Activated CD4-positive, alpha-beta T cell treated with anti-CD3 and anti-CD28 coated beads for 4 hours (primary cell): ENCODE results near the gene LPCAT2.

ENCODE experiments used
- DNase-seq, 2 donors: peaks; one replicate each; pipeline ENCODE4 v3.0.0-alpha.2; 2020

LPCAT2 gene, protein sequence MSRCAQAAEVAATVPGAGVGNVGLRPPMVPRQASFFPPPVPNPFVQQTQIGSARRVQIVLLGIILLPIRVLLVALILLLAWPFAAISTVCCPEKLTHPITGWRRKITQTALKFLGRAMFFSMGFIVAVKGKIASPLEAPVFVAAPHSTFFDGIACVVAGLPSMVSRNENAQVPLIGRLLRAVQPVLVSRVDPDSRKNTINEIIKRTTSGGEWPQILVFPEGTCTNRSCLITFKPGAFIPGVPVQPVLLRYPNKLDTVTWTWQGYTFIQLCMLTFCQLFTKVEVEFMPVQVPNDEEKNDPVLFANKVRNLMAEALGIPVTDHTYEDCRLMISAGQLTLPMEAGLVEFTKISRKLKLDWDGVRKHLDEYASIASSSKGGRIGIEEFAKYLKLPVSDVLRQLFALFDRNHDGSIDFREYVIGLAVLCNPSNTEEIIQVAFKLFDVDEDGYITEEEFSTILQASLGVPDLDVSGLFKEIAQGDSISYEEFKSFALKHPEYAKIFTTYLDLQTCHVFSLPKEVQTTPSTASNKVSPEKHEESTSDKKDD

DNA sequence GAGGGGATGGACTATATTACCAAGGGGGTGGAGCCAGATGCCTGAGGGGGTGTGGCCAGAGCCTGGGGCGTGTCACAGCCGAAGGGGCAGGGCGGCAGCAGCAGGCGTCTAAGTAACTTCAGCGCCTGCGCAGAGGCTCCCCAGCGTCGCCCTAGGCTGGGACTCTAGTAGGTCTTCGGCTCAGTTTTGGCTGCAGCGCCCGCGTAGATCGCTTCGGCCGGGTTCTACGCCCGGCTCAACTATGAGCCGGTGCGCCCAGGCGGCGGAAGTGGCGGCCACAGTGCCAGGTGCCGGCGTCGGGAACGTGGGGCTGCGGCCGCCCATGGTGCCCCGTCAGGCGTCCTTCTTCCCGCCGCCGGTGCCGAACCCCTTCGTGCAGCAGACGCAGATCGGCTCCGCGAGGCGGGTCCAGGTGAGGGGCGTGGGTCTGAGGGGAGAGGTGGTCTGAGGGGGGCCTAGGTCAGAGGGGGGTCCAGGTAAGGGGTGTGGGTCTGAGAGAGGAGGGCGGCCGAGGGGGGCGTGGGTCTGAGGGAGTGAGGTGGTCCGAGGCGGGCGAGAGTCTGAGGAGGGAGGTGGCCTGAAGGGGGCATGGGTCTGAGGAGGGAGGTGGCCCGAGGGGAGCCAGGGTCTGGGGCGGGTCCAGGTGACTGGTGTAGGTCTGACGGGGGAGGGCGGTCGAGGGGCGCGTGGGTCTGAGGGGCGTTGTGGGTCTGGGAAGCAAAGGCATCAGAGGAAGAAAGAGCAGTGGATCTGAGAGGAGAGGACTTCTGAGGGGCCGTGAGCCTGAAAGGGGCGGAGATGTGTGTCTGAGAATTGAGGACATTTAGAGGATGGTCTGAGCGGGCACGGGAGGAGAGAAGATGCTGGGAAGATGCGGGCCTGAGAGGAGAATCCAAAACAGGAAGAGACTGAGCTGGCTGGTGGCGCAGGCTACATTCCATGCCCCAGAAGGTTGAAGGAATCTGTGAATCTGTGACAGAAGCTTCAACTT, at the start of gene LPCAT2:
Gene LPCAT2 (plus strand): TSS at position 132 of the 991 bp plus-strand sequence. CDS start 110 bp downstream, at position 242.
- DNase-seq, result no peak

DNA sequence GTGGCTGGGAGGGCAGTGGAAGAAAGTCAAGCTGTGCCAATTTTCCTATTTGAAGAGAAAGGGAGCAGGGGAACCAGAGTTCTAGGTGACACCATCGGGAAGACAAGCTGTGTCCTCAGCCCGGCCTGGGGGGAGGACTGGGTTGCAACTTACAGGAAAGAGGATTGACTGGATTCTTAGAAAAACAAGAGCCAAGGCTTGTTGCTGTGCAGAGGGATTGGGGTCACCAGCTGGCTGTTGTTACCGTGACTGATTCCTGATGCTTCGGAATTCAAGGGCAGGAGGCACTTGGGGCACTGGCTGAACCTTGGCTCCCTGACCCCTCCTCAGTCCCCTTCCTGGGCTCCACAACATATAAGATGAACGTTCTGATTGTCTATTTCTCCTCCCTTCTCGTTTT, 46.6 kb upstream of the LPCAT2 start:
- DNase-seq, result no peak

- DNase-seq, result no peak
Measured at GRCh38 chr16:55464375-55464774, 44.5 kb upstream of the LPCAT2 start.

- peak; percentile 66 to 81 for DNase-seq
Measured at GRCh38 chr16:55465077-55465896, 43.6 kb upstream of the LPCAT2 start.

DNA sequence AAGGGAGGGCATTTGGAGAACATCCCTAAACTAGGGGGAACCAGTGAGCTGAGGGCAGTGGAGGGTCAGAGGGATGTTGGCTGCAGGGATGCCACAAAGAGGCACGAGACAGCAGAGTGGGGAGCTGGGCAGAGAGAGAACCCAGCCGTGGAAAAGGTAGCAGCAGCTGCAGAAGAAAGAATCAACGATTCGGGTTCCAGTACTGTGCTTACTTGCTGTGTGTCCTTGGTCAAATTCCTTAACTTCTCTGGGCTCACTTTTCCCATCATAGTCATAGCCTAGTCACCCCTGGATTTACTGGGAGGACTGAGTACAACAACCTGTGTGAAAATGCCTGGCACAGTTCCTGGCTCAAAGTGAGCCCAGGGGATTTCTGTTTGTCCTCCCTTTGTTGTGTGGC, 42.7 kb upstream of the LPCAT2 start:
- no peak for DNase-seq

GRCh38 chr16:55467898-55468297, 41.0 kb upstream of the LPCAT2 start:
- no peak for DNase-seq

- no peak for DNase-seq
Measured at GRCh38 chr16:55468352-55468990, 40.4 kb upstream of the LPCAT2 start.

DNA sequence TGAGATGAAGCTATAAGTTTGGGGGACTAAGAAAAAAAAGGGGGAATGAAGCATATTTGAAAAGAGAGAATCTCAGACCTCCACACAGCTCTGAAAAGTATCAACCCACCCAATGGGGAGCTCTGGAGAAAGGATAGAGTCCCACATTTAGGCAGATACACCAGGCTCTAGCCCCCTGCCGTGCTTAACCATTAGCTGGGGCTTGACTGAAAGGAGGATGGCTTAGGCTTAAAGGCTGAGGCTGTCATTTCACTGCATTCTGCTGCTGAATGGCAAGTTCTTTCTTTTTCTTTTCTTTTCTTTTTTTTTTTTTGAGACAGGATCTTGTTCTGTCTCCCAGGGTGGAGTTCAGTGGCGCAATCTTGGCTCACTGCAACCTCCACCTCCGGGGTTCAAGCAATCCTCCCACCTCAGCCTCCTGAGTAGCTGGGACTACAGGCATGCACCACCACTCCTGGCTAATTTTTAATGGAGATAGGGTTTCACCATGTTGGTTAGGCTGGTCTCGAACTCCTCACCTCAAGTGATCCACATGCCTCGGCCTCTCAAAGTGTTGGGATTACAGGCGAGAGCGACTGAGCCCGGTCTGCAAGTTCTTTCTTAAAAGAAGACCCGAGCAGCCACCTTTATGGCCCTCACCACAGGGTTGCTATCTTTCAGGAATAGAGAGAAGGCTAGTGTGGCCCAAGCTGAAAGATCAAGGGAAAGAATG, 38.9 kb upstream of the LPCAT2 start:
- no peak for DNase-seq

DNA sequence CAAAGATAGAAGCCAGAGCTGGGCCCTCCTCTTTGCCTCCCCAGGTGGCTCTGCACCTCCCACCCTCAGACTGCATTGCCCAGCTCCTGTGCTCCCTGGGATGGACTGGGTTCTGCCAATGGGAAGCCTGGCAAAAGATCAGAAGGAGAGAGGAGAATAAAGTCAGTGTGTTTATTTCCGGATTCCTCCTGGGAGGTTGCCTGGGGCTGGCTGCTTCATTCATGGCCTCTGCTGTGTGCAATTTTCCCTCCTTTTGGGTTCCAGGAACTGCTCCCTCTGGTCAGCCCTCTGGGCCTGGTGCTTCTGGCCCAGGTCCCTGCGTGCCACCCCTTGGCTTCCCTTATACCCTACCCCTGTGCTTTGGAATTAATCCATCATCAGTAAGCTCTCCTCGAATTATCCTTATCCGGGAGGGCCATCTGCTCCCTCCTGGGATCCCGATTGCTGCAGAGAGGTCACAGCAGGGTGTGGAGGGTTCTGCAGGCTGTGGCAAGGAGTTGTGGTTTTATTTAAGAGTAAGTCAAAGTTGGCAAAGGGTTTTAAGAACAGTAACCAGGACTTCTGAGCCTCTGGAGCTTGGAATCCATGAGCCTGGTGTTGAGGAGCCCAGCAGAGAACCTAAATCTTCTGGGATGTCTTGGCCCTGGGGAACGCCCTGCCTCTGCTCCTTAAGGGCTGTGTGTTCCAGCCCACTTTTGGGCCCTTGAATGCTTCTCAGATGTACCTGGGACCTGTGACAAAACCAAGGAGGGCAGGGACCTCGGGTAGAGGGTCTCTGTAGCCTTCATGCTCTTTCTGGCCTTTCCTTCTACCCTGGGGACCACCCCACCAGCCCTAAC, 38.1 kb upstream of the LPCAT2 start:
- DNase-seq, result no peak

DNA sequence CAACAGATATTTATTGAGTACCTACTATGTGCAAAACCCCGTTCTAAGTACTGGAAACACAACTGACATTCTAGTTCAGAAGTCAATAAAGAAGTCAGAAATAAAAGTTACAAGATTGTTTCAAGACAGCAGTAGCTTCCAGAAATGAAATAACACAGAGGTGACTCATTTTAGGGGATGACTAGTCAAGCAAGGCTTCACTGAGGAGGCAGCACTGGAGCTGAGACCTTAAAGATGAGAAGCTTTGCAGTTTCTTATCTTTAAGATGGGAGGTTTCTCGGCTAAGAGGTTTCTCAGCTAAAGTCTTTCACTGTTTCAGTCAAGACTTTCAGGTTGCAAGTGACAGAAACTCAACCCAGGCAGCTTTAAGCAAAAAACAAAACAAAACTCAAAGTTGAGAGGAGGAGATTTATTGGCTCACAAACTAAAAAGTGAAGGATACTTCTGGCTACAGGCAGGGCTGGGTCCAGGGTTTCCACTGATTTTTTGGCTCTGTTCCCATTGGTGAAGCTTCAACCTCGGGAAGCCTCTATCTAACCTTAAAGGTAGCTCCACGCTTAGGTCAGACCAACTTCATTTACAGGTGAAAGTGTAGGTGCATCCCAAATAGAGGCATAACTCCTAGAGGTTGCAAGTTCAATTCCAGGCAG, 37.3 kb upstream of the LPCAT2 start:
- DNase-seq, result no peak

DNA sequence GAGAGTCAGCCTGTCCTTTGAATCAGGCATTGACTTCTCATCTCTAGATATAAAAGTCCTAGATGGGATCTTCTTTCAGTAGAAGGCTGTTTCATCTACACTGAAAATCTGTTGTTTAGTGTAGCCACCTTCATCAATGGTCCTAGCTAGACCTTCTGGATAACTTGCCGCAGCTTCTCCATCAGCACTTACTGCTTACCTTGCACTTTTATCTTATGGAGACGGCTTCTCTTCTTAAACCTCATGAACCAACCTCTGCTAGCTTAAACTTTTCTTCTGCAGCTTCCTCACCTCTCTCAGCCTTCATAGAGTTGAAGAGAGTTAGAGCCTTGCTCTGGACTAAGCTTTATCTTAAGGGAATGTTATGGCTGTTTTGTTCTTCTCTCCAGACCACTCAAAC, 35.3 kb upstream of the LPCAT2 start:
- no peak for DNase-seq

GRCh38 chr16:55474821-55475220, 34.1 kb upstream of the LPCAT2 start:
- no peak for DNase-seq

GRCh38 chr16:55475919-55476318, 33.0 kb upstream of the LPCAT2 start:
- no peak for DNase-seq

DNA sequence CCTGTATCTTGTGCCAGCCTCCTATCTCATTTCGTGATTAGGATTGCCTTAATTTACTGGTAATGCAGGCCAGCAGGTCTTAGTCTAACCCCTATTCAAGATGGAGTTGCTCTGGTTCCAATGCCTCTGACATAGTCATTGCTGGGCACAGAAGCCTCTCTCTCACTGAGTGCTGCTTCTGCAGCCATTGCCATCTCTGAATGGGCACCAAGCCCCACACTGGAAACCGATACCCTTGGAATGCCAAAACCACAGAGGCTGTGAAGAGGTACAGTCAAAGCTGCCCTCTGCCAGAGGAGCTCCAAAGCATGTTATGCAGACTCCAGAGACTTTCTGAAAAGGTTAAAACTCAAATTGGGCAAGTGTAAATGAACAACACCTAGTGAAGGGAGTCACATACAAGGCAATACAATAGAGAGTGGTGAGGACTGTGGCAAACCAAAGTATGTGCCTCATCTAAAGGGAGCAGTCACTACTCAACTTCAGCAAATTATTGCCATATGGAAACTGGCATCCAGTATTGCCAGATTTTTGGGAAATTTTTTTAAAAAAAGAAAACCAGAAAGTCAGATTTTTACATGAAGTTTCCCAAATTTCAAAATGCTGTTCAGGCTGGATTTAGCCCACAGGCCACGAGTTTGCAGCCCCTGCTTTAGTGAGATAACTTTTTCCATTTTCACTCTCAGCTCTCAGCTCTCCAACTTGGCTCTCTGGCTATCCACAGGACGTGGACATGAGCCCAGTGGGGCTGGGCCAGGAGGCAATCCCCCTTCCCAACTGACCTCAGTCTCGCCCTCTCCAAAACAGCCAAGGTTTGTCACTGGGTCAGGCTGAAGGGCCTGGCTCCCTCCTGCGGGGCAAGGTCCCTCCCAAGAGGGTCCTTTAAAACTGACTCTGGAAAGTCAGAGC, 32.0 kb upstream of the LPCAT2 start:
- no peak for DNase-seq

GRCh38 chr16:55477736-55478135, 31.1 kb upstream of the LPCAT2 start:
- no peak for DNase-seq

DNA sequence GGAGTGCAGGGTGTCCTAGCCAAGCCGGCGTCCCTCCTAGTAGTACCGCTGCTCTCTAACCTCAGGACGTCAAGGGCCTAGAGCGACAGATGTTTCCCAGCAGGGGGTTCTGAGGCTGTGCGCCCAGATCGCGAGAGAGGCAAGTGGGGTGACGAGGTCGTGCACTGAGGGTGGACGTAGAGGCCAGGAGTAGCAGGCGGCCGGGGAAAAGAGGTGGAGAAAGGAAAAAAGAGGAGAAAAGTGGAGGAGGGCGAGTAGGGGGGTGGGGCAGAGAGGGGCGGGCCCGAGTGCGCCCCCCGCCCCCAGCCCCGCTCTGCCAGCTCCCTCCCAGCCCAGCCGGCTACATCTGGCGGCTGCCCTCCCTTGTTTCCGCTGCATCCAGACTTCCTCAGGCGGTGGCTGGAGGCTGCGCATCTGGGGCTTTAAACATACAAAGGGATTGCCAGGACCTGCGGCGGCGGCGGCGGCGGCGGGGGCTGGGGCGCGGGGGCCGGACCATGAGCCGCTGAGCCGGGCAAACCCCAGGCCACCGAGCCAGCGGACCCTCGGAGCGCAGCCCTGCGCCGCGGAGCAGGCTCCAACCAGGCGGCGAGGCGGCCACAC, 29.9 kb upstream of the LPCAT2 start, which contains the start of gene MMP2:
Gene MMP2 (plus strand): TSS at position 372 of the 603 bp plus-strand sequence. CDS start 282 bp downstream, outside the sequence.
- no peak for DNase-seq

GRCh38 chr16:55479430-55480140, 29.3 kb upstream of the LPCAT2 start:
- DNase-seq, result no peak
